ACHN (cell line): ENCODE results near the gene IQSEC1.

Source experiments
- DNase-seq: peaks from one replicate; pipeline ENCODE4 v3.0.0-alpha.2; 2015
- in situ Hi-C: cut with HindIII; loops from 2 replicates; pipeline ENCODE4 v1.10.0; 2017; ENCODE audit warnings: low sequenced_read_pairs, low pct_ligation_motif_present, low pct_unique_long_range_greater_than_20kb

The IQSEC1 gene

GRCh38 chr3:12986521-12986920 lies 86.7 kb downstream of the IQSEC1 start:
- in situ Hi-C loops, result no loop called here
- no peak for DNase-seq

DNA sequence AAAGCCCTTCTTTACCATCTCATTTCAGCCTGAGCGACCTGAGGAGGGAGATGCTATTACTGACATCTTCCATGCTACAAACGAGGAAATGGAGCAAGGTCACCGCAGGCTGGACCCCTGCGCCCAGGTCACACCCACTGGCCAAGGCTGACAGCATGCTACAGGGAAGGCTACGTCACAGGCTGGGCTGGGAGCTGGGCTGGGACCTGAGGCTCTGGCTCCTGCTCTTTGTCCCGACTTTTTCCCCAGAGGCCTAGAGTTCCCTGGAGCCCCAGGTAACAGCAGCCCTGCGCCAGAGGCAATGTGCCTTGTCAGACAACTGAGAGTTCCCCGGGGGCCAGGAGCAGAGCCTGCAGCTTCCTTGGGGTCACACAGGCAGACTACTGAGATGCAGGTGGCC lies 87.2 kb downstream of the IQSEC1 start:
- no peak for DNase-seq
- in situ Hi-C loops, result no loop called here

DNA sequence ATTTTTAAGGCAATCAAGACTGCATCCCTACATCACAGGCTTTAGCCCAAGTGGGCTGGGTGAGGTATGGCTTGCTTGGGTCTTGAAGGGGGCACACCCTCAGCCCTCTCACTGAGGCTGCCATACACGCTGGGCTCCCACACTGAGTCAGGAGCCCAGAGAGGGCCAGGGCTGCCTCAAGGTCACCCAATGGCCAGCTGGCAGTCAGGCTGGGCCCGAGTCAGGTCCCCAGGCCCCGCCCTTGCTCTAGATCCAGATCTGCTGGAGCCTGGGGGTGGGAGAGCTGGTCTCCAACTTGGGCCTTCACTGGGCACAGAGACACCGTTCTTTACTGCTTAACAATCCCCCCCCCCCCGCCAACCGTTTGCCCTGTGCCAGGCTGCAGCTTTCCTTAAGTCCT lies 88.1 kb downstream of the IQSEC1 start:
- in situ Hi-C loops, result no loop called here
- DNase-seq, result no peak

DNA sequence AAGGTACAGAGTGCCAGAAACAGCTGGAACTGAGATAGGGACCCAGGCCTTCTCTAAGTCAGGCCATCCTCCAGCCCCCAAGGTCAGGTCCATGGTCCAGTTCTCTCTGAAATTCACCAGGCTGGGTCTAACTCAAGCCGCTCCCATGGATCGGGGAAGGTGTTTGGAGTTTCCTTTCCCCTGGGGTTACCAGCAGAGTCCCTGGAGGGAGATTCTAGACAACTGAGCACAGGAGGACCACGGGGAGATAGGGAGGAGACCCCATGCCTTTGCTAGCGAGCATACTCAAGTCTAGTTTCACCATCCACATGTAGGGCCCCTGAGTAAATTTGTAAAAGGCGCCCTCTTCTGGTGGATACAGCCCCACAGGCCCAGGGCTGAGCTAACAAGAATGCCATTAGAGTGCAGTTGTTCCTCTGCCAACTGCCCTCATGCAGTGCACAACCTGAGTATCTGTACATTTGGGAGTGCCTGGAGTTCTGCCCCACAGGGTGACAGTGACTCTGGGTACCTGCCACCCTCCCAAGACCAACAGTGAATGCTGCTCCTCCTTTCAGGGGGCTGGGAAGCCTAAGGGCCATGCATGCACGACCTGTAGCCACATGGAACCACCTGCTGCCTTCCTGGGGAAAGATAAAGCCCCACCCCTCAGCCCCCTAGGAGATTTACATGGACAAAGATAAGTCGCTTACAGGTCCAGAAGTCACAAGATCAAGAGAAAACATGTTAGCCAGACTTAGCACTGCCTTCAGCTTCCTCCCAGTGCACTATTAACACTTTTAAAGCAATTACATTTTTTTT lies 89.0 kb downstream of the IQSEC1 start:
- DNase-seq, result peak; percentile 57
- in situ Hi-C loops, result no loop called here

DNA sequence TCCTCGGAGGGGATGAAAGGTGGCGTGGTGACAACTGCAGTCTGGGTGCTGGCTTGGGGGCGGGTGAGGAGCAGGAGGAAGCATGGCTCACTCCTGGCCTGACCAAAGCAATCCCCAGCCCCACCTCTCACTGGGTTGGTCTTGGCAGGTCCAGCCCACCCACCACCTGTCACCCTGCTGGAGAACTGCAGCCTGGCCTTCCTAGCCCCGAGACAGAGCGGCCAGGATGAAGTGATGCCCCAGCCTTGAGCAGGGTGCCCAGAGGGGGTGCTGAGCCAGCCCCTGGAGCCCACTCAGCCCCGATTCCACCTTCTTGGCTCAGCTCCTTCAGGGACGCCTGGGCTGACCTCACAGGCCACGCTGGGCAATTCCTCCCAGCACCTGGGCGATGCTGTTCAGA lies 89.9 kb downstream of the IQSEC1 start:
- in situ Hi-C loops, result no loop called here
- DNase-seq, result no peak

DNA sequence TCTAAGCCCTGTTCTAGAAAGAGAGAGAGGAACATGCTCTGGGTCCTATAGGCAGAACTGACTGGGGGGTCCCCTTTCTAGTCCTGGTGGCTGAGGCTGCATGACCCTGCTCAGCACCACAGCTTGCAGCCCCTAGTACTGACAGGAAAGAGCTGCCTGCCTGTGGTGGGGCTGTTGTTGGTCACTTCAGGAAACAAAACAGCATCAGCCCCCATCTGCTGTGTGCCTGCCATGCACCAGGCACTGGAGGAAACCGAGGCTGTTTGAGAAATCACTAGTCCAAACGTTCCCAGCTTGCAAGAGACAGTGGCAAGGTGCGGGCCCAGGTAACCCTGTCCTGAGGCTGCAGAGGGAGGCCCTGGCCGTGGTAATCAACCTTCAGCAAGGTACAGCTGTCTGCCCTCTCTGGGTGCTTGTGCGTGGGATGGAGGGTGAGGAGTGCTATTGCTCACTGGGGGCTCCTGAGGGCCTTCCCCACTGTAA lies 90.6 kb downstream of the IQSEC1 start:
- DNase-seq, result no peak
- in situ Hi-C loops, result no loop called here

DNA sequence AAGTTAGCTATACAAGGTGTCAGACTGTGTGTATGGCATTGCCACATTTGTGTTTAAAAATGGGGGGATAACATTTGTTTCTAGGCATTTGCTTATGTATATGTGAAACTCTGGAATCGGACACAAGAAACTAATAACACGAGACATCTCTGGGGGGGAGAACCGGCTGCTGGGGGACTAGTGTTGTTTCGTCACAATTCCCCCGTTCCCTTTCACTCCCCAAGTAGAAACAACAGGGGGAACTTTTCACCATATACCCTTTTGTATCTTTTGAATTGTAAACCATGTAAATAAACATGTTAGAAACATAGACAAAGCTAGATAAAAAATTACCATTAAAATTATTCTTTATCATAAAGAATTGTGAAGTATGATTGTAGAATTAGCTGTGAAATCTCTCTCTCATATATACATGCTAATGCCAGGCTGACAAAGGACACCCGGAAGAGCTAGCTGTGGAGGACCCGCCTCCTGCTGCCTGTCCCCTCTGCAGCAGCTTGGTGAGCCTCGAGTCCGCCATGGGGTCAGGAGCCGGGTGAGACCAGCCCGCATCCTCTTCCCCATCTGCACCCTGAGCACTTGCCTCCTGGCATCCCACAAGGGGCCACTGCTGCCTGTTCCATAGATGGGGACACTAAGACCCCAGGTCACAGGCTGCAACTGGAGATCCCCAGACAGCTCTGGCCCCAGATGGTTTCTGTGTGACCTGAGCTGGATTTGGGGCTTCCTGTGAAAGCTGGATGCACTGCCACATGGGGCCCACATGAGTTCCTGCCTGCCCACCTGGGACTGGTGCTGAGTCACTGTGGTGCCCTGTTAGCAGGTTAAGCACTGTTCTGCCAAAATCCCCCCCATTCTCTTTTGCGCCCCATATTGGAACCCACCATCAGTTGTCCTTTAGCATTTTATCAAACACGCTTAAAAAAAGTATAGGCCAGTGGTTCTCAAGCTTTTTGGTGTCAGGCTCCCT lies 91.6 kb downstream of the IQSEC1 start:
- in situ Hi-C loops, result no loop called here
- no peak for DNase-seq

GRCh38 chr3:12980596-12981290 lies 92.5 kb downstream of the IQSEC1 start:
- DNase-seq, result no peak
- in situ Hi-C loops, result no loop called here

DNA sequence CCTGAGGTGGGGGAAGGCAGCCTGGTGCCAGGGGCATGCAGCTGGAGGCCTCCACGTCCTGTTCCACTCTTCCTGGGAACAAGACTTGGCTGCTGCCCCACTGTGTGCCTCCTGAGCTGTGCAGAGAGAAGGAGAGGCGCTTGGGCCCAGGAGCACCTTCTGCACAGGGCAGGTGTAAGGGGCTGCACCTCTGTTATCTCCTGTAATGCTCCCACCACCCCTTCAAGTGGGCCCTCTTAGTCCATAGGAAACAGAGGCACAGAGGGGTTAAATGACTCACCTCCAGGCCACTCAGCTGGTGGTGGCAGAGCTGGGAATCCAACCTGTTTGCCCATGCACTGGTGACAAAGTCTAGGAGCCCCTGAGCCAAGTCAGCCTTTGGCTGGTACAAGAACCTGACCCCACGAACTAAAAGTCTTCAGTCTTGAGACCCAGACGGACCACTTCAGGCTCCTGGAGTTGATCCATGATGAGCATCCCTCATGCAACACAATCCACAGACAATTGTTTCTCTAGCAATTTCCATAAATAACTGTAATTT lies 93.2 kb downstream of the IQSEC1 start:
- in situ Hi-C loops, result no loop called here
- no peak for DNase-seq

DNA sequence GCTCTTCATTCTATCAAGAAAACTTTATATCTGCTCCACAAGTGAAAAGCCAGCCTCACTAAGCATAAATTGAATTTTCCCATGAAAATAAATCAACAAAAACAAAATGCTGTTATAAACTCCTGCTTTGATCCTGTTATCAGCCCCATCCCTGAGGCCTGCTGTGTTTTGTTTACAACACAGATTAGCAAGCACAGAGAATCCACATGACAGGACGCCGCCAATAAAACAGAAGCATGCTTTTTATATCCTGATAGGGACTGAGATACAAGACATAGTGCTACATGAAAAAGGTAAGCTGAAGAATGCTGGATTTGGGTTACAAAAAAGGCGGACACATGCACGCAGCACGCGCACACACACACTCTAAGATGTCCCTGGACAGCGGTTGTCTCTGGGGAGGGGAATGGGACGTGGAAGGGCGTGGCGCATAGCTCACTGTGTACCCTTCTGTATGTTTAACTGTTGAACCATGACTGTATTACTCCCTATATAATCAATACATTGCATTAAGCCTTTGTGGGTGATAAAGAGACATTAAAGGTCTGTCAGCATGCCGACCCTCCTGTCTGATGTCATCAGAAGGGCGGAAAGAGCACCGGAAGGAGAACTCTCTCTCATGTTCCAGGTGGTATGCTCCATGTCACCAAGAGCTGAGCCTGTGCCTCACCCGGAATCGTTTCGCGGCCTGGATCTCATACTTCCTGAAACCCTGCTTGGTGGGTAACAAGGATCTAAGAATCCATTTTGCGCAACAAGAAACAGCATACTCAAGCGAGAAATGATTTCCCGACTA lies 93.9 kb downstream of the IQSEC1 start:
- in situ Hi-C loops, result no loop called here

DNA sequence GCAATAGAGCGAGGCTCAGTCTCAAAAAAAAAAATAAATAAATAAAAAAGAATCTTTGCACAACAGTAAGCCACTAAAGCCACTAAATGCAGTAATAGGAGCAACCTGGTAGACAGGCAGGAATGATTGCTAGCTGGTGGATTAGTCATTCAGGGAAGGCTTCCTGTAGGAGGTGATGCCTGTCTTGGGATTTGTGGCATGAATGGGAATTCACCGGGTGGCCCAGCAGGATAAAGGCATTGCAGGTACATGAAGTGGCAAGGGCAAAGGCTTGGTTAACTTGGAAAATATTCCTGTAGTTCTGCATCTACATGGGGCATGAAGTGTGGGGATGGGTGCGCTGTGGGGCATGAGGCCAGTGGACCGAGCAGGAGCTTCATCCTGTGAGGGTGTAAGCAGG lies 94.5 kb downstream of the IQSEC1 start:
- in situ Hi-C loops, result no loop called here
- no peak for DNase-seq

More for the DNA sequence above, 93.9 kb downstream of the IQSEC1 start:
- DNase-seq, result no peak

- in situ Hi-C loops, result no loop called here
Observed at GRCh38 chr3:12977117-12977808, 96.0 kb downstream of the IQSEC1 start.

GRCh38 chr3:12975748-12976522 lies 97.3 kb downstream of the IQSEC1 start:
- in situ Hi-C loops, result no loop called here
- DNase-seq, result no peak

More at GRCh38 chr3:12977117-12977808, 96.0 kb downstream of the IQSEC1 start:
- no peak for DNase-seq

DNA sequence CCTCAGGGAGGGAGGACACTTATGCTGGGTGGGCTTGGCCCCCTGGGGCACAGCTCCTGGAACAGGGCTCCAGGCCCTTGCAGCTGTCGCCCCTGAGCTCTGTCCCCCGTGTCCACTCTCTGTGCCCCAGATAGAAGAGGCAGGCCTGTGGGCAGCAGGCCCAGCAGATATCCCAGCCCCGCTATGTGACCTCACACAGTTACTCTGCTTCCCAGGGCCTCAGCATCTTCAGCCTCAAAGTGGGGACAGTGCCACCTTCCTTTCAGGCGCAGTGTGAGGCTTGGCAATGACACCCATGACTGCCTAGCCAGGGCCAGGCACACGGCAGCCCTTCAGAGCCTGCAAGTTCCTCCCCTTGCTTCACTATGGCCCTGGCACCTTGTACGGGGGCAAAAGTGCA lies 98.4 kb downstream of the IQSEC1 start:
- no peak for DNase-seq
- in situ Hi-C loops, result no loop called here

DNA sequence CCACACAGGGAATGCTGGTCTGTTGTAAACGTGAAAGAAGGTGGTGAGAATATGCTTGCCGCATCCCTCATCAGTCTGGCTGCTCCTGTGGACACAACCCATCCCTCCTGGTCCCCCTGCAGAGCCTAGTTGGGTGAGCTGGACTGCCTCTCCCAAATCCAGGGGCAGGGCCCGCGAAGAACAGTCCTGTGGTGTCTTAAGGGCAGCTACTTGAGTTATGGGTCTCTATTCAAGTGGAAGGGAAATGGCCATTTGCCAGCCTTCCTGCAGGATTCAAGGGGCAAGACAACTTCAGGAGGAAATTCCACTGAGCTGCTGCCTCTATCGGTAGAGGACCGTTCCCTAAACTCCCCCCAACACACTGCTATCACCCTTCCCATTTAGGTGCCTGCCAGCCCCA lies 98.9 kb downstream of the IQSEC1 start:
- no peak for DNase-seq
- in situ Hi-C loops, result no loop called here

- DNase-seq, result no peak
- in situ Hi-C loops, result no loop called here
Observed at GRCh38 chr3:12973827-12974226, 99.4 kb downstream of the IQSEC1 start.
